ENCODE results near the gene PLB1.
"Not testable (repeated sequence)": the region's sequence is repeated elsewhere in the genome, so short reads cannot be mapped to it uniquely, and the experiment has no call there.

The PLB1 gene

DNA sequence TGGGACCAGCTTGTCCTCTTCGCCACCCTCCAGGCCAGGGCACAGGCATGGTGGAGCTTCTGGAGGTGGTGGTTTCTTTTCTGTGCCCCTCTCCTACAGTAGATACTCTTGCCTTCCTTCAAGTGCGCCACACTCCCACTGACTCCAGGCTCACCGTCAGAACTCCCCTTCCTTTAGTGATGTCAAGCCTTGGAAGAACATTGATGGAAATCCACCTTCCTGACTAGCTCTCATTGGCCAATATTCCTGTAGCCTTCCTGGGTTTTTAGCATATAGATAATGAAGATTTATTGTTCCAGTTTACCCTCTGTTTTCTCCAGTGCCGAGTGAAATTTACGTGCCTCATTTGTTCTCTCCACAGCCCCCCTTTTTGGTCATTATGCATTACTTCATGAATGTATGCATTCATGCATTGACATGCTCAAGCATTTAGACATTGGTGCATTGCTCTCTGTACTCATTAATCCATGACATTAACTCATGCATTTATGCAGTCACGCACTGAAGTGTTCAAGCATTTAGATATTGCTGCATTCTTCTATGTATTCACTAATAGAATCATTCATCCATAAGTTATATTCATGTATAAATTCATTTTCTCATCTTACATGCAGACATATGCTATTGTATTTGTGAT is 37.3 kb downstream of the PLB1 start:
- no peak for DNase-seq (ENCODE audit: low read depth in 1 of 2, low spot score in 1 of 2)

DNA sequence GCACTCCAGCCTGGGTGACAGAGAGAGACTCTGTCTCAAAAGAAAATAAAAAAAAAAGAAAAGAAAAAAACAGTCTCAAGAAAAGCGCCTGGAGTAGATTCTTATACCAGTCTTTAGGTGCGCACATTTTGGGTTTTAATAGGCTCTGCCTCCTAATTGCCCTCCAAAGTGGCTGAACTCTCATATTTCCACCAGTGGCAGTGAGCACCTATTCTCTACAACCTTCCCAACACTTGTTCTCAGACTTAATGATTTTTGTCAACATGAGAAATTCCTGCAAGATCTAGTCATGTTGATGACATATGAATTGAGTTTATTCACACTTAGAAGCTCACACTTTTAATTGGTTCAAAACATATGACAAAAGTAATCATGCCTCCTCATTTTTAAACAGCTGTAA is 39.0 kb downstream of the PLB1 start:
- no peak for DNase-seq (ENCODE audit: low read depth in 1 of 2, low spot score in 1 of 2)

DNA sequence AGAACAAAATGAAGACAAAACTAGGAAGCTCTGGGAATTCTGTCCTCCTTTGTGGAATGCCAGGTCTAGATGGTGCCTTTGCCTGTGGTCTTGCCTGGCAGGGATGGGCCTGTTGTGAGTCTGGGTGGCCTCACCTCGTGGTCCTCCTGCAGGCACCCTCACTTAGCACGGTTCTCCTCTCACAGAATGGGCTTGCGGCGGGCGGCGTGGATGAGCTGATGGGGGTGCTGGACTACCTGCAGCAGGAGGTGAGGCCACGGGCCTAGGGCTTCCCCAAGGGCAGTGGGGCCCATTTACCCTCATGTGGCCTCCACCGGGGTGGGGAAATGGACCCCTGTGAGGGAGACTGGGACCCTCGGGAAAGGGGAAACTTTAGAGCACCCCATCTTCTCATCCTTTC is 42.3 kb downstream of the PLB1 start:
- no peak for DNase-seq (ENCODE audit: low read depth in 1 of 2, low spot score in 1 of 2)

DNA sequence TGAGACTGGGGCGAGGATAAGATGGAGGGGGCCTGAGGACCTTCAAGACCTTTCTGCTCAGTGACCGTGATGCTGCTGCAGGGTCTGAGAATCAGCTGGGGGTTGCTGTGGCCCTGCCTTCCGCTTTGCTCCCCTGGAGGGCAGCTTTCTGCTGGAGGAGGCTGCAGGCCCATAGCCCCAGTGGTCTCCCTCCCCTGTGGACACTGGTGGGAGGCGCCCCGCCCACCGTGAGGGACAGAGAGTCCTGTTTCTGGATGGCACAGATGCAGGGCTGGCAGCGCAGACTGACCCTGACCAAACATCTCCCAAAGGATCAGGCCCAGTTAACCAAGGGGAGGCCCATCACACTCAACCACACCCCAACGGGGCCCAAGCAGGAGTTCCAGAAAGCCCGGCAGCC is 42.8 kb downstream of the PLB1 start:
- no peak for DNase-seq (ENCODE audit: low read depth in 1 of 2, low spot score in 1 of 2)

DNA sequence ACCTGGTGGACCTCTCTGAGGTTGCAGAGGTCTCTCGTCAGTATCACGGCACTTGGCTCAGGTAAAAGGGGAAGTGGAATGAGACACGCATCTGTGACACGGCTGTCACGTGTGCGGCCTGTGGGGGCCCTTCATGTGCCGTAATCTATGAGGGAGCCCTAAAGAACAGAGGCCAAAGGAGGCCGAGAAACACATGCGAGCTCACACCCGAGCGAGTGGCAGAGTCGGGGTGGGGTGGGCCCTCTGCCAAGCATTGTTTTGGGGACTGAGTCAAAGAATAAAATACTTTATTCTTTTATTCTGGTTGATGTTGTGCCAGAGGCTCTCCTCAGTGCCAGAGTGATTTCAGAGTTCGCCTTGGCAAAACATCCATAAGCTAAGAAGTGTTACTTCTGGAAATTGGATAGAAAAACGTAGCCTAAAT is 43.3 kb downstream of the PLB1 start:
- DNase-seq (ENCODE audit: low read depth in 1 of 2, low spot score in 1 of 2), result no peak

DNA sequence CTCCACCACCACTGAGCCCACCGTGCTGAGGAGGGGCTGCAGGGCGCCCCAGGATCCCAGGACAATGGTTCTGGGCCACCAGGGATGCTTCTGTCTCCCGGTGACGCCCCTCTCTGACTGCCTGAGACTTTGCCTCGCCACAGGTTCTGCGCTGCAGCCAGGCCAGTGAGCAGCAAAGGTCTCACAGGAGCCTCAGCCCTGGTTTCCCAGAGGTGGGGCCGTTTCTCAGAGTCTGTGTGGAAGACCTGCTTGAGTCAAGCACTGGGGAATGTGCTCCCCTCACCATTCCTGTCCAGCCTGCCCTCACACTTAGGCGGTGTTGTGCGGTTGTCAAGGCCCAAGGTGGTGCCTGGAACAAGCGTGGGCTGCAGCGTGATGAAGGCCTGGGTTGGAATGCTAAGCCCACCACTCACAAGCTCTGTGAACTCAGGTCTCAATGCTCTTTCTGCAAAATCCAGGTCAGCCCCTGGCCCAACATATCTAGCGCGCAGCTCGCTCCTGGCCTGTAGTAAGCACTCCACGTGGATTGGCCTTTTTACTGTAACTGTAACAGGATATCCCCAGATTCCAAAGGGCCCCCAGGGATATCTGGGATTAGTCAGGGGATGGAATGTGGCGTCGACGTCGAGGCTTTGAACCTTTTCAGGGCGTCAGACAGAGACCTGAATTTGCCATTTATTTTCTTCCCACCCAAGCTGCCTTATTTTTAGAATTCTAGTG is 47.6 kb downstream of the PLB1 start:
- no peak for DNase-seq (ENCODE audit: low read depth in 1 of 2, low spot score in 1 of 2)

DNA sequence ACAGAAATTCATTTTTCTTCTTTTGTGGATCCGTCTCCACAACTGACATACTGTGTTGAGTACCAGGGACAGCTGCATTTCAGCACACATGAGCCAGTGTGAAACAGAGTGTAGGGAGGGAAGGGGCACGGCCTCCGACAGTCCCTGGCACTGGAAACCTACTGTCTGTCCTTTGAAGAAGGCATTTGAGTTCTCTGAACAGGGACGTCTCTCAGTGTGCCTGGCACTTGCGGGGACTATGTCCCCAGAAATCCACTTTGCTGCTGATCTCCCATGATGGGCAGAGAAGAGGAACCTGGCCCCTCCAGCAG is 48.1 kb downstream of the PLB1 start:
- no peak for DNase-seq (ENCODE audit: low read depth in 1 of 2, low spot score in 1 of 2)

DNA sequence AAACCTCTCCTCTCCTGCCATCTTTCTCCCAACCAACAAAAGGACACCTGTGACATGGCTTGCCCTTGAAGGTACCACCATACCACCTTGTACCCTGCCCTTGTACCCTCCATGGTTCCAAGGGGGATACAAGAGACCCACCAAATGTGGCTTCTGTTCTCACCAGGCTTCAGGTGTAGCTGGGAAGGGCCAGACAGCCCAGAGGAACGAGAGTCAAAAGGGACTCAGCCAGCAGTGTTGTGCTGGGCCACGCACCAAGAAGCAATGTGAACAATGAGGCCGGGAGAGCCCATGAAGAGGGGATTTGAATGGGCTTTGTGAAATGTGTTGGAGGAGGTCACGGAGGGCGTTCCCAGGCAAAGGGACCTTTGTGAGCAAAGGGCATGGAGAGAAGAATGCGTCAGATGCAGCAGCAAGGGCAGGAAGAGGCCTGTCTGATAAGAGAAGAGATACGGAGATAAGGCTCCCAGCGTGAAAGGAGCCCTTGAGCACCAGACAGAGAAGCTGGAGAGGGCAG is 48.6 kb downstream of the PLB1 start:
- DNase-seq (ENCODE audit: low read depth in 1 of 2, low spot score in 1 of 2), result no peak

DNA sequence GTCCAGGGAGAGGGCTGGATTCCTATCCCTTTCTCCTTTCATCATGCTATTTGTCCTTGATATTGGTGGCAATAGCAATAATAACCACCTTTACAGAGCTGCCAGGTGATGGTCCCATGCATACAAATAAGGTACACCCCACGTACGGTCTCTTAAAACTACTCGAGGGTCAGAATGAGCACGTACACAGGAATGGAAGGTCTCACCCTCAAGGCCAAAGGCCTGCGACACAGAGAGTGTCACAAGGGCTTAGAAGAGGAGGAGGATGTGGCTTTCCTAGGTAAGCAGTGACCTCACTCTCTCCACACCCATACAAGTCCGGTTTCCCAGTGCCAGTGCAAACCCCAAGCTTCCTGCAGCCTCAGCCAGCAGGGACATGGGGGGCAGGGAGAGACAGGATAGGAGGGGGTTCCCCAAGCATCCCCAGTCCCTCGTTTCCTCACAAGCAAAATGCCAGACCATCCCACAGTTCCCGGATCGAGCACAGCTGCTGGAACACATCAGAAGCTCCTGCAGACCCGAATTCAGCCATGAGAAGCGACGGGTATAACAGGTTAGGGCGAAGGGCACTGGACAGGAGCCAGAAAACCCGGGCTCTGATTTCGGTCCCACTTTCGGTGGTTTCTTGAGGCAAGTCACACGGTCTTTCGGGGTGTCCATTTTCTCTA is 49.2 kb downstream of the PLB1 start:
- no peak for DNase-seq (ENCODE audit: low read depth in 1 of 2, low spot score in 1 of 2)

DNA sequence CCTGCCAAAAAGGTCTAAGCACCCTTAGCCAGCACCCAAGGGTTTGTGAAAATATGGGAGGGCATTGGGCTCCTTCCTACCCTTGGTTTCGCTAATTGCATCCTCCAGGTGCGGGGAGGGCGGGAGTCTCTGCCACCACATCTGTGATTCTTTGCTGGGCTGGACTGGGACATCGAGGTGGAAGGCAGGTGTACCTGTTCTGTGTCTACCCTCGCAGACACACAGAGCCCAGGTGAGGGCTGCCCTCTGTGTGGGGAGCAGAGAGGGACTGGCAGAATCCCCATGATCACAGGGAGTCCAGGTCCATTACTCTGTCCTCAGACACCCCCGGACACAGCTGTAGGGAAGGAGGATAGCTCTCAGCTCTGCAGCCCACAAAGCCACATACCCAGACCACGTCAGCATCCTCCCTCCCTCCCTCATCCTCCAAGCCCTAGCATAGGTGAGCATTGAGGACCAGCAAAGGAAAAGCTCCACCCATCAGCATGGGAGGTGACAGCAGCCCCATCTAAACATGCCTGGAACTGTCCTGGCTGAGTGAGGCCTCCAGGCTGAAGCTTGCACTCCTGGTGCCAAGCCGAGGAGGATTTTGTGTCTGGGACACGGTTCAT is 49.8 kb downstream of the PLB1 start:
- no peak for DNase-seq (ENCODE audit: low read depth in 1 of 2, low spot score in 1 of 2)

DNA sequence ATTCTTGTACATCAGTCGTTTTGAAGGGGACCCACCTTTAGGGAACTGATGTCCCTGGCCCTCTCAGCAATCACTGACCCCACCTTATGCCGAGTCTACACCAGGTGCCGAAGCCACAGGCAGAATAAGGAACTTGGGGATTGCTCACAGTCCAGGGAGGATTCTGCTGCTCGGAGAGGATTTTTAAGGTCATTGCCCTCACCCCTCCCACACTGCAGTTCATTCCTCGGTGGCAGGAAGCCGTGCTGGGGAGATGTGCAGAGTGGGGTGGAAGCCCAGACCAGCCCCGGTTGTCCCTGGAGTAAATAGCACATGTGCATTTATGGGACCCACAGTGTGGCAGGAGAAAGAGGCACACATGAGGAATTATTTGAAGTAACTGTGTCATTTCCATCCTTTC is 50.4 kb downstream of the PLB1 start:
- no peak for DNase-seq (ENCODE audit: low read depth in 1 of 2, low spot score in 1 of 2)

DNA sequence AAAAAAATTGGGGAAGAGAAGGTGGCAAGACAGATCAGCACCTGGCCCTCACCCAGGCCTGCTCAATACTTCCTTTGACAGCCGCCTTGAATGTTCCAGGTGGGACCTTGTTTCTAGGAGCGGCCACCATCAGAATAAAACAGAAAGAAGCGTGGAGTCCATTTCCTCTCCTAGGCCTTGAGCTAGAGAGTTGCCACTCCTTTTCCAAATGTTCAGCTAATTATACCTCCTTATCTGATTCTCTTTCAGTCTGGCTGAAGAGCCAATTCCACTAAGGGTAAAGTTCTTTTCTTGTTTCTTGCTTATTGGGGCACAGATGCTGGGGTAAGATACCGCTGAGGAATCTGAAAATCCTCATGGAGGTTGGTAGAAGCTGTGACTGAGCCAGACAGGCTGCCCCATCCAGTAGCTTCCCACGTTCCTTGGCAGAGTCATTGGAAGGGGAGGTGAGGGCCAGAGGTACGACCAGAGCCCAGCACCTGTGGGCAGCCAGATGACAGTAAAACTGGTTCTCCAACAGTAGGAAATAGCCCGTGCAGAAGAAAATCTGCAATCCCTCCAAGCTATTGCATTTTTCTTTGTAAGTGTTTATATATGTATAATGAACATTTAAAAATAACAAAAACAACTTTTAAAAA is 51.5 kb downstream of the PLB1 start:
- DNase-seq (ENCODE audit: low read depth in 1 of 2, low spot score in 1 of 2), result no peak

DNA sequence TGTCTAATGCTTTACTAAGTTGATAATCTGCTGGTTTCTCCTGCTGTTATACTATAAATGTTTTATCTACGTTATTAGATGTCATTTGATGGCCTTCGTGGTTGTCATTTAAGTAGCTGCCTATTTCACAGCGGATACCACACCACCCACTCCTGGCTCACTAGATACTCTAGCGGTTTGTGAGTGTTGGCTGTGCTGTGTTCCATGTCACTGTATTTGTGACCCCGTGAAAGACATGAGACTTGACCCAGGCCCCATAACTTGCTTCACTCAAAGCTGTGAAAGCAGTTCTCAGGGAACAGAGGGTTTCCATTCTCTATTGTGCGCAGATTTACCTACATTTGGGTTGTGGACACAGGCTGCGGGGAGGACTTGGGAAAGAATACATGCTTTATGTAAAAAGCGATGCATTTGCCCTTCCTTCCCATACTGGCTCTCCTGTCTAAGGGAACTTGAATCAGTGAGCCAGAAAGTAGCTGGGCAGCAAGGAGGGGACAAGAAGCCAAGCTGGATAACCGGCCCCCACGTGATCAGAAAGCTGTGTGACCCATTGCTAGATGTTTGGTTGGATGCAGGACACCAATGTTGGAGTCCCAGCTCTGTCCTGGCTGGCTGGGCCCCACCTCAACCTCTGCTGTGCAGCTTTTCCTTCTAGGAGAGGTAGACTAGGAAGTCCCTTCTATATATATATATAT is 52.2 kb downstream of the PLB1 start:
- no peak for DNase-seq (ENCODE audit: low read depth in 1 of 2, low spot score in 1 of 2)

DNA sequence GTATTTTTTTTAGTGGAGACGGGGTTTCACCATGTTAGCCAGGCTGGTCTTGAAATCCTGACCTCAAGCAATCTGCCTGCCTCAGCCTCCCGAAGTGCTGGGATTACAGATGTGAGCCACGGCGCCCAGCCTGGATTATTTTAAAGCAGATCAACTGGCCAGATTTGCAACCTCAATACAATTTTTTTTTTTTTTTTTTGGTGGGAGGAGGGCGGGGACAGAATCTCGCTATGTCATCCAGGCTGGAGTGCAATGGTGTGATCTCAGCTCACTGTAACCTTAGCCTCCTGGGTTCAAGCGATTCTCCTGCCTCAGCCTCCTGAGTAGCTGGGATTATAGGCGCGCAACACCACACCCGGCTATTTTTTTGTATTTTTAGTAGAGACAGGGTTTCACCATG is 54.5 kb downstream of the PLB1 start:
- DNase-seq (ENCODE audit: low read depth in 1 of 2, low spot score in 1 of 2), result not testable (repeated sequence)

DNA sequence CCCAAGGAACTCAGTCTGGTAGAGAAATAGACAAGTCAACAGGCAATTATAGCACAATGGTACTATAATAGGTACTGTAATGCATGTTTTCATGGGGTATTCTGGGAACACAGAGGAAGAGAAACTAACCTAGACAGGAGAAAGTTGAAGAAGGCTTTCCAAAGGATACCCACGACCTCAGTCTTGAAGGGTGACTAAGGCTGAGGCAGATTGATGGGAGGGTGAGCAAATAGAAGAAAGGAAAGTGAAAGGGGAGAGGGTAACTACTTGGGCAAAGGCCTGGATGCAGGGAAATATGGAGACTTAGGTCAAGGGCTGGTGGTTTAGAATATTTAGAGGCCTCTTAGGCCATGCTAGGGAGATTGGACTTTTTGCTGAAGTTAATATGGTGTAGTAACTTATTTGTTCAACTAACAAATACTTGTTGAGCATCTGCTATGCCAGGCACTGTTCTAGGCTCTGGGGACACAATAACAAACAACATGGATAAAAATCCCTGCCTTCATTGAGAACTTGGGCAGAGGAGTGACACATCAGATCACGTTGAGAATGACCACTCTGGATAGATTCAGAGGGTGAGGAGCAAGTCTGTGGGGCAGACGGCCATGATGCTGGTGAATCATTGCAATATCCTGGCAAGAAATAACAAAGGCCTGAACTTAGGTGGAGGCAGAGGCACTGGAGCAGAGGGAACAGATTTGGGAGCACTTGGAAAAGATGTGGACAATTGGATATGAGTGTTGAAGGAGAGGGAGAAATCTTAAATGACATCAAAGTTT is 56.4 kb downstream of the PLB1 start:
- no peak for DNase-seq (ENCODE audit: low read depth in 1 of 2, low spot score in 1 of 2)

DNA sequence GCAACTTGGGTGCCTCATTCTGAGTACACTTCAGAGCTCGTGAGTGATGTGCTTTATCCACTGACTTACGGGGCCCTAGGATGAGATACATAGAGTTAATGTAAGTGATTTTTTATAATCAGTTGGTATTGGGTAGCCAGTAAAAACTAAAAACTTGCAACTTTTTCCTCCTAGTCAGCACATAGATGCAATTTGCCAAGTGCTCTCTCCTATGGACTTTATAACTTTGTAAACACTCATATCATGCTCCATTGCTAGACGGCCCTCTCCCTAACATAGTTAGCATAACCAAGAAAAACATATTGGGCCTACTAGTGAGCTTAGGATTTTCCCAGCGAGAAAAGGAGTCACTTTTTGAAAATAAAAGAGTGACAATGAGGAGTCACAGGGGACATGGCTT is 60.4 kb downstream of the PLB1 start:
- DNase-seq (ENCODE audit: low read depth in 1 of 2, low spot score in 1 of 2), result no peak

DNA sequence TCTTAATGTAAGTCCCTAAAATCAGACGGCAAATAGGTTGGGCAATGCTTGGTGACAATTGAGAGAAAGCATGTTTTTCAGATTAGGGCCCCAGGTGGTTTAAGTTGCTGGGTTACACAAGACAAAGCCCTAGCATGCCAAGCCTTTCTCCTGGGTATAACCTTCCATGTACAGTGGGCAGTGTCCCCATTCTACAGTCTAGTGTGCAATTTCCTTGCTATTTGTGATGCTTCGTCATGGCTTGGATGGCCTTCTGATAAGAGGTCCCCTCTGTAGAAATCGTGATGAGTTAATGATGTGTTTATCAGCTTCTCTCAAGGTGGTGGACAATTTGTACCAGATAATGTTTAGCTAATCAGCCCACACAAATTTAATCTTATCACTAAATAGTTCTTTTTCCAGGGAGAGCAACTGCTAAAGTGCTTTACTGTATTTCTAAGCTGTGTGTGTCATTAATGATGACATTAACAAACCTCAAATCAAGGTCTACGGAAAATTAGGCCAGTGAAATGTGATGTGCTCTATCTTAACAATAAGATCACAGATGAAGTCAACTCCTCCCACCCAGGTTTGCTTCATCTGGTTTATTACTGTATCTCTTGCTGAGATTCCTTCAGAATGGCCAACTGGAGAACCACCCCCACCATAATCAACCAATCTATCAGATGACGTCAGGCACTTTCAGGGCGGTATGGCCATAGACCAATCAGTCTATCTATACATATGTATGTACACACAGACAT is 61.7 kb downstream of the PLB1 start:
- no peak for DNase-seq (ENCODE audit: low read depth in 1 of 2, low spot score in 1 of 2)

DNA sequence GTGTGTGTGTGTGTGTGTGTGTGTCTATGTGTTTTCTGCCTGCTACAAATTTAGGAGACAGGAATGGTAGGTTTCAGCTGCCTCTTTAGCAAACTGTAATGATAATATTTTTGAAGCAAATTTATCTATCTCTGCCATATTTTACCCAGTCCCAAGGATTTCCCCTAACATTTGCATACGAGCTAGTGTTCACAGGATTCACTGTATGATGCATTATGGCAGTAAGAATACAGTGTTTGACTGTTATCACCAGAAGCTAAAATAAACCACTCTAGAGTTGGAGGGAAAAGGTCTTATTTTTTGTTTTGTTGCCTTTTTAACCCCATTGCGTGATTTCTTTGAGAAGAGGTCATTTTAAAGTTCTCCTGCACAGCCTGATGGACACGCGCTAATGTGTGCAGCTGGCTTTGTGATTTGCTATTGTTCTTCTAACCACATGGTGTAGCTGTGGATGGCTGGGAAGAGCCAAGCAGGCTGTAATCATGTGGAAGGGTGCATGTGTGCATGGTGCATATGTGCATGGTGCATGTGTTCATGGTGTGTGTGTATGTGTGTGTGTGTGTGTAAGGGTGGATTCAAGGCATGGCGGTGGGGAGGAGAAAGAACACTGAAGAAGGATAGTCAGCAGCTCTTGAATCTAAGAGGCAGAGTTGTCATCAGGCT is 62.4 kb downstream of the PLB1 start:
- no peak for DNase-seq (ENCODE audit: low read depth in 1 of 2, low spot score in 1 of 2)

DNA sequence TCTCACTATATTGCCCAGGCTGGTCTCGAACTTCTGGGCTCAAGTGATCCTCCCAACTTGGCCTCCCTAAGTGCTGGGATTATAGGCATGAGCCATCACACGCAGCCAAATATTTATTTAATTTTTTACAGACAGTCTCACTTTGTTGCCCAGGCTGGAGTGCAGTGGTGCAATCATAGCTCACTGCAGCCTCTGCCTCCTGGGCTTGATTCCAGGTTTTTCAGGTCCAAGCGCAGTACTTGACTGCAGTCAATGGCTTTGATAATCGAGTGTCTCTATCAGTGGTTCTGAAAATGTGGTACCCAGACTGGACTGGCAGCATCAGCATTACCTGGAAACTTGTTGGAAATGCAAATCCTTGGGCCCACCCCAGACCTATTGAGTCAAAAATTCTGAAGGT is 63.1 kb downstream of the PLB1 start:
- DNase-seq (ENCODE audit: low read depth in 1 of 2, low spot score in 1 of 2), result no peak

Data from activated CD4-positive, alpha-beta T cell treated with anti-CD3 and anti-CD28 coated beads, Interleukin-2, amount 50 U/mL, for 24 hours (primary cell).